Activated naive CD4-positive, alpha-beta T cell treated with anti-CD3 and anti-CD28 coated beads for 36 hours (primary cell): ENCODE results near the gene NRG3. TPM values are rescaled to one million over a fixed set of nuclear protein-coding genes. Genes with fewer than 3 reads are reported as not detected.

Experiments
- CTCF ChIA-PET: fragments of 350-600 bp; sonication (Branson Sonifier 250); formaldehyde crosslinking; loops from one replicate; lab custom pipeline; 2021; ENCODE audit warnings: antibody characterized with exemption; lab: Charles Lee
- DNase-seq: peaks from one replicate; pipeline ENCODE4 v3.0.0-alpha.2; 2020
- H3K27ac Mint-ChIP-seq: one replicate; pipeline ENCODE4 v1.8.0; 2021; ENCODE audit warnings: mild to moderate bottlenecking, mixed read lengths
- H3K27me3 Mint-ChIP-seq: one replicate; pipeline ENCODE4 v1.8.0; 2021; ENCODE audit warnings: low read depth, mixed read lengths
- H3K36me3 Mint-ChIP-seq: one replicate; pipeline ENCODE4 v1.8.0; 2021; ENCODE audit warnings: low read depth, mixed read lengths
- H3K4me1 Mint-ChIP-seq: one replicate; pipeline ENCODE4 v1.8.0; 2021; ENCODE audit warnings: low read depth, mixed read lengths
- H3K4me3 Mint-ChIP-seq: one replicate; pipeline ENCODE4 v1.8.0; 2021; ENCODE audit warnings: mild to moderate bottlenecking, moderate library complexity, mixed read lengths
- H3K9me3 Mint-ChIP-seq: one replicate; pipeline ENCODE4 v1.8.0; 2021; ENCODE audit warnings: mixed read lengths
- intact Hi-C: fragments of 100-400 bp; cut with micrococcal nuclease; formaldehyde crosslinking; loops from one replicate; pipeline ENCODE4 v1.15.1; 2023
- total RNA-seq, 2 experiments: library from RNA; stranded (reverse); gene quantifications; one replicate each; pipeline ENCODE4 v1.2.3, GENCODE V29; 2021

The NRG3 gene
- total RNA-seq, 2 experiments from 2014 or later: not detected

GRCh38 chr10:82883603-82884002 lies 1008.6 kb downstream of the NRG3 start:
- Mint-ChIP-seq H3K27ac (no peak overlapping the region), H3K27me3 (no peaks in the 10 kb centered on the region), H3K36me3 (no peaks in the 10 kb centered on the region), H3K4me3 (no peak overlapping the region), H3K4me1 (no peaks in the 10 kb centered on the region), H3K9me3 (peaks cover 4% of the 10 kb centered on the region)
- intact Hi-C loops: no loop called here
- CTCF ChIA-PET: no interaction called here
- no peak for DNase-seq

GRCh38 chr10:82887488-82887887 lies 1012.5 kb downstream of the NRG3 start:
- Mint-ChIP-seq H3K27me3 (peaks cover 2% of the 10 kb centered on the region), H3K4me1 (no peaks in the 10 kb centered on the region), H3K27ac (no peak overlapping the region), H3K36me3 (no peaks in the 10 kb centered on the region), H3K4me3 (no peak overlapping the region), H3K9me3 (peaks cover 6% of the 10 kb centered on the region)
- CTCF ChIA-PET: interaction anchor here (0.6 kb wide), 1 partner anchor 82 kb away, joined by 3 read pairs; no protein-coding TSS in a partner anchor
- intact Hi-C loops: no loop called here
- no peak for DNase-seq

- CTCF ChIA-PET: no interaction called here
- no peak overlapping the region for H3K4me3 Mint-ChIP-seq
- no peaks in the 10 kb centered on the region for H3K36me3 Mint-ChIP-seq
- H3K27ac Mint-ChIP-seq: no peak overlapping the region
- intact Hi-C loops: no loop called here
- H3K4me1 Mint-ChIP-seq: no peaks in the 10 kb centered on the region
- peaks cover 2% of the 10 kb centered on the region for H3K27me3 Mint-ChIP-seq
- DNase-seq: no peak
- H3K9me3 Mint-ChIP-seq: peaks cover 8% of the 10 kb centered on the region
Measured at GRCh38 chr10:82888809-82889455, 1013.9 kb downstream of the NRG3 start.

GRCh38 chr10:82889728-82890127 lies 1014.7 kb downstream of the NRG3 start:
- H3K4me1 Mint-ChIP-seq: no peaks in the 10 kb centered on the region
- CTCF ChIA-PET: no interaction called here
- H3K4me3 Mint-ChIP-seq: no peak overlapping the region
- intact Hi-C loops: no loop called here
- H3K27me3 Mint-ChIP-seq: peaks cover 2% of the 10 kb centered on the region
- H3K9me3 Mint-ChIP-seq: peaks cover 9% of the 10 kb centered on the region
- no peak overlapping the region for H3K27ac Mint-ChIP-seq
- H3K36me3 Mint-ChIP-seq: no peaks in the 10 kb centered on the region
- no peak for DNase-seq

GRCh38 chr10:82890573-82890972 lies 1015.6 kb downstream of the NRG3 start:
- Mint-ChIP-seq H3K4me3 (no peak overlapping the region), H3K27ac (no peak overlapping the region), H3K27me3 (peaks cover 2% of the 10 kb centered on the region), H3K9me3 (peaks cover 10% of the 10 kb centered on the region), H3K4me1 (no peaks in the 10 kb centered on the region), H3K36me3 (no peaks in the 10 kb centered on the region)
- intact Hi-C loops: no loop called here
- CTCF ChIA-PET: no interaction called here
- DNase-seq: no peak

- no peaks in the 10 kb centered on the region for H3K36me3 Mint-ChIP-seq
Measured at GRCh38 chr10:82908096-82908495, 1033.1 kb downstream of the NRG3 start.

GRCh38 chr10:82908751-82909150 lies 1033.8 kb downstream of the NRG3 start:
- H3K36me3 Mint-ChIP-seq: no peaks in the 10 kb centered on the region
- no peak overlapping the region for H3K27ac Mint-ChIP-seq
- no peak for DNase-seq
- no peak overlapping the region for H3K4me3 Mint-ChIP-seq
- intact Hi-C loops: no loop called here
- no peaks in the 10 kb centered on the region for H3K27me3 Mint-ChIP-seq
- no peaks in the 10 kb centered on the region for H3K4me1 Mint-ChIP-seq
- CTCF ChIA-PET: no interaction called here
- peaks cover 6% of the 10 kb centered on the region for H3K9me3 Mint-ChIP-seq

More at GRCh38 chr10:82908096-82908495, 1033.1 kb downstream of the NRG3 start:
- no peak overlapping the region for H3K4me3 Mint-ChIP-seq
- no peak overlapping the region for H3K27ac Mint-ChIP-seq
- intact Hi-C loops: no loop called here
- no peaks in the 10 kb centered on the region for H3K27me3 Mint-ChIP-seq
- CTCF ChIA-PET: no interaction called here
- DNase-seq: no peak
- H3K4me1 Mint-ChIP-seq: no peaks in the 10 kb centered on the region
- H3K9me3 Mint-ChIP-seq: peaks cover 1% of the 10 kb centered on the region

GRCh38 chr10:82910301-82910700 lies 1035.3 kb downstream of the NRG3 start:
- H3K36me3 Mint-ChIP-seq: no peaks in the 10 kb centered on the region
- peaks cover 11% of the 10 kb centered on the region for H3K9me3 Mint-ChIP-seq
- H3K27me3 Mint-ChIP-seq: no peaks in the 10 kb centered on the region
- CTCF ChIA-PET: no interaction called here
- H3K4me1 Mint-ChIP-seq: no peaks in the 10 kb centered on the region
- no peak overlapping the region for H3K4me3 Mint-ChIP-seq
- intact Hi-C loops: no loop called here
- DNase-seq: no peak
- no peak overlapping the region for H3K27ac Mint-ChIP-seq

GRCh38 chr10:82914655-82915136 lies 1039.7 kb downstream of the NRG3 start:
- Mint-ChIP-seq H3K36me3 (no peaks in the 10 kb centered on the region), H3K27ac (no peak overlapping the region), H3K4me1 (no peaks in the 10 kb centered on the region), H3K4me3 (no peak overlapping the region), H3K9me3 (peaks cover 13% of the 10 kb centered on the region), H3K27me3 (no peaks in the 10 kb centered on the region)
- intact Hi-C loops: no loop called here
- CTCF ChIA-PET: no interaction called here
- DNase-seq: no peak

- intact Hi-C loops: no loop called here
- H3K27me3 Mint-ChIP-seq: no peaks in the 10 kb centered on the region
- no peaks in the 10 kb centered on the region for H3K4me1 Mint-ChIP-seq
- no peak overlapping the region for H3K4me3 Mint-ChIP-seq
- DNase-seq: no peak
- H3K27ac Mint-ChIP-seq: no peak overlapping the region
- no peaks in the 10 kb centered on the region for H3K36me3 Mint-ChIP-seq
- peaks cover 13% of the 10 kb centered on the region for H3K9me3 Mint-ChIP-seq
- CTCF ChIA-PET: no interaction called here
Measured at GRCh38 chr10:82916941-82917340, 1041.9 kb downstream of the NRG3 start.

GRCh38 chr10:82918022-82918421 lies 1043.0 kb downstream of the NRG3 start:
- CTCF ChIA-PET: no interaction called here
- no peaks in the 10 kb centered on the region for H3K36me3 Mint-ChIP-seq
- no peaks in the 10 kb centered on the region for H3K4me1 Mint-ChIP-seq
- DNase-seq: no peak
- intact Hi-C loops: no loop called here
- no peak overlapping the region for H3K4me3 Mint-ChIP-seq
- H3K27ac Mint-ChIP-seq: no peak overlapping the region
- no peaks in the 10 kb centered on the region for H3K27me3 Mint-ChIP-seq
- H3K9me3 Mint-ChIP-seq: peaks cover 15% of the 10 kb centered on the region

- H3K9me3 Mint-ChIP-seq: peaks cover 9% of the 10 kb centered on the region
- no peak for DNase-seq
- no peak overlapping the region for H3K27ac Mint-ChIP-seq
- H3K4me3 Mint-ChIP-seq: no peak overlapping the region
- H3K36me3 Mint-ChIP-seq: no peaks in the 10 kb centered on the region
- H3K4me1 Mint-ChIP-seq: no peaks in the 10 kb centered on the region
- intact Hi-C loops: no loop called here
- CTCF ChIA-PET: no interaction called here
- no peaks in the 10 kb centered on the region for H3K27me3 Mint-ChIP-seq
Measured at GRCh38 chr10:82922046-82922445, 1047.1 kb downstream of the NRG3 start.

- H3K4me1 Mint-ChIP-seq: no peaks in the 10 kb centered on the region
- H3K27me3 Mint-ChIP-seq: no peaks in the 10 kb centered on the region
- H3K27ac Mint-ChIP-seq: no peak overlapping the region
- CTCF ChIA-PET: no interaction called here
- H3K4me3 Mint-ChIP-seq: no peak overlapping the region
- intact Hi-C loops: no loop called here
- DNase-seq: no peak
- H3K36me3 Mint-ChIP-seq: no peaks in the 10 kb centered on the region
- peaks cover 9% of the 10 kb centered on the region for H3K9me3 Mint-ChIP-seq
Measured at GRCh38 chr10:82922755-82923154, 1047.8 kb downstream of the NRG3 start.
